ENCODE data around the gene USP13. TPM values are rescaled to one million over a fixed set of nuclear protein-coding genes. Genes with fewer than 3 reads are reported as not detected.
A peak's percentile ranks its signal among the peaks of the same experiment; 100 is the strongest.
"Not testable (repeated sequence)": the region's sequence is repeated elsewhere in the genome, so short reads cannot be mapped to it uniquely, and the experiment has no call there.

The USP13 gene
- total RNA-seq, 4 donors from 2014 or later = 6.7 to 12.1 (median 11.3) TPM

GRCh38 chr3:179642871-179643270, 10.0 kb upstream of the USP13 start:
- TF ChIP-seq CTCF (IDR thresholded peaks at IDR 0.05) = no peak
- no peak for TF ChIP-seq EP300 (IDR thresholded peaks at IDR 0.05)
- no peak for TF ChIP-seq POLR2A (IDR thresholded peaks at IDR 0.05)
- no peak for TF ChIP-seq POLR2AphosphoS5 (IDR thresholded peaks at IDR 0.05)
- H3K27ac ChIP-seq = no peak overlapping the region
- 93% methylated on average over 3 of the region's 3 CpGs; no CpG with 5 or more reads in 1 of the 2 donors for WGBS, 2 donors (ENCODE audit: low coverage in 1 of 2)
- H3K36me3 ChIP-seq = no peaks in the 10 kb centered on the region
- H3K9me3 ChIP-seq = no peaks in the 10 kb centered on the region
- ATAC-seq = no peak
- no peaks in the 10 kb centered on the region for H3K4me1 ChIP-seq
- H3K27me3 ChIP-seq = no peaks in the 10 kb centered on the region
- no peak overlapping the region for H3K4me3 ChIP-seq

GRCh38 chr3:179643837-179644236, 9.0 kb upstream of the USP13 start:
- not testable (repeated sequence) for H3K36me3 ChIP-seq, ATAC-seq, H3K9me3 ChIP-seq, H3K27ac ChIP-seq, H3K27me3 ChIP-seq, H3K4me3 ChIP-seq, H3K4me1 ChIP-seq
- 86 to 91% methylated on average over 3 of the region's 8 CpGs for WGBS, 2 donors (ENCODE audit: low coverage in 1 of 2)

- H3K27ac ChIP-seq = no peak overlapping the region
- no peak overlapping the region for H3K4me3 ChIP-seq
- H3K36me3 ChIP-seq = no peaks in the 10 kb centered on the region
- no peaks in the 10 kb centered on the region for H3K4me1 ChIP-seq
- no peak for ATAC-seq
- H3K27me3 ChIP-seq = no peaks in the 10 kb centered on the region
- TF ChIP-seq CTCF (IDR thresholded peaks at IDR 0.05) (no peak), POLR2A (IDR thresholded peaks at IDR 0.05) (no peak), POLR2AphosphoS5 (IDR thresholded peaks at IDR 0.05) (no peak), EP300 (IDR thresholded peaks at IDR 0.05) (no peak)
- no peaks in the 10 kb centered on the region for H3K9me3 ChIP-seq
- WGBS, 2 donors (ENCODE audit: low coverage in 1 of 2) = 79 to 86% methylated on average over 3 of the region's 3 CpGs
Measured at GRCh38 chr3:179646177-179646576, 6.7 kb upstream of the USP13 start.

GRCh38 chr3:179651687-179652446, 973 bp upstream of the USP13 start:
- no peak for ATAC-seq
- 51 to 52% methylated on average over 11 of the region's 11 CpGs for WGBS, 2 donors (ENCODE audit: low coverage in 1 of 2)
- TF ChIP-seq CTCF (IDR thresholded peaks at IDR 0.05) (no peak), POLR2A (IDR thresholded peaks at IDR 0.05) (no peak), EP300 (IDR thresholded peaks at IDR 0.05) (no peak), POLR2AphosphoS5 (IDR thresholded peaks at IDR 0.05) (no peak)
- H3K4me1 ChIP-seq = peaks cover 0 to 19% (median 6%) of the 10 kb centered on the region in 3 donors
- no peaks in the 10 kb centered on the region for H3K9me3 ChIP-seq
- H3K36me3 ChIP-seq = no peaks in the 10 kb centered on the region
- H3K27ac ChIP-seq = peak overlapping the region; percentile 77 to 98 (median 96)
- H3K4me3 ChIP-seq = peak overlapping the region; percentile 75 to 85
- no peaks in the 10 kb centered on the region for H3K27me3 ChIP-seq

- no peaks in the 10 kb centered on the region for H3K9me3 ChIP-seq
- no peaks in the 10 kb centered on the region for H3K36me3 ChIP-seq
- 0% methylated on average over 9 of the region's 77 CpGs; no CpG with 5 or more reads in 1 of the 2 donors for WGBS, 2 donors (ENCODE audit: low coverage in 1 of 2)
- peak overlapping the region; percentile 75 to 85 for H3K4me3 ChIP-seq
- peaks cover 0 to 19% (median 6%) of the 10 kb centered on the region in 3 donors for H3K4me1 ChIP-seq
- peak overlapping the region; percentile 77 to 98 (median 96) for H3K27ac ChIP-seq
- peak; percentile 80 for ATAC-seq
- TF ChIP-seq POLR2A (IDR thresholded peaks at IDR 0.05) (peak; percentile 10 to 32), CTCF (IDR thresholded peaks at IDR 0.05) (peak in 1 of 4 experiments; percentile 54), EP300 (IDR thresholded peaks at IDR 0.05) (no peak), POLR2AphosphoS5 (IDR thresholded peaks at IDR 0.05) (peak; percentile 50)
- H3K27me3 ChIP-seq = no peaks in the 10 kb centered on the region
Measured at GRCh38 chr3:179653096-179653797, 407 bp downstream of the USP13 start.

Data from gastroesophageal sphincter (tissue), 4 donors.